GM23338 (cell line): ENCODE data around the gene PPP2R2D. TPM values are rescaled to one million over a fixed set of nuclear protein-coding genes. Genes with fewer than 3 reads are reported as not detected.

Source experiments
- ATAC-seq: fragments of 200-7000 bp; cut with Tn5 transposase; 3 replicates; pipeline ENCODE4 v1.9.1; 2020
- DNase-seq: peaks from one replicate; pipeline ENCODE4 v3.0.0-alpha.2; 2015; ENCODE audit warnings: low spot score
- H2AFZ ChIP-seq: fragments of 200-600 bp; sonication (generic); 2 replicates; pipeline ENCODE4 v1.8.0; 2016; ENCODE audit warnings: antibody characterized with exemption, mild to moderate bottlenecking, moderate library complexity
- H3F3A ChIP-seq: fragments of 200-600 bp; sonication (generic); replicated peaks from 2 replicates; pipeline ENCODE4 v1.8.0; 2017; ENCODE audit warnings: antibody characterized with exemption, mixed run types, low read depth
- H3K27ac ChIP-seq: fragments of 200-600 bp; sonication (generic); 2 replicates; pipeline ENCODE4 v1.6.1; 2016; ENCODE audit warnings: low read depth
- H3K27me3 ChIP-seq: fragments of 200-600 bp; sonication (generic); 2 replicates; pipeline ENCODE4 v1.8.0; 2016; ENCODE audit warnings: mild to moderate bottlenecking, mixed run types, moderate library complexity; ENCODE audit not compliant: insufficient read depth
- H3K36me3 ChIP-seq: fragments of 200-600 bp; sonication (generic); 2 replicates; pipeline ENCODE4 v1.8.0; 2016; ENCODE audit warnings: mild to moderate bottlenecking; ENCODE audit not compliant: insufficient read depth
- H3K4me1 ChIP-seq: fragments of 200-600 bp; sonication (generic); 2 replicates; pipeline ENCODE4 v1.8.0; 2016; ENCODE audit warnings: mild to moderate bottlenecking, moderate library complexity; ENCODE audit not compliant: insufficient read depth
- H3K4me2 ChIP-seq: fragments of 200-600 bp; sonication (generic); 2 replicates; pipeline ENCODE4 v1.7.1; 2017; ENCODE audit warnings: mixed run types
- H3K4me3 ChIP-seq: fragments of 200-600 bp; sonication (generic); 2 replicates; pipeline ENCODE4 v1.6.1; 2016; ENCODE audit warnings: mixed run types
- H3K79me2 ChIP-seq: fragments of 200-600 bp; sonication (generic); replicated peaks from 2 replicates; pipeline ENCODE4 v1.8.0; 2017; ENCODE audit warnings: mild to moderate bottlenecking; ENCODE audit not compliant: insufficient read depth
- H3K9me2 ChIP-seq: fragments of 200-600 bp; sonication (generic); 2 replicates; pipeline ENCODE4 v1.8.0; 2017; ENCODE audit not compliant: insufficient read depth
- H4K20me1 ChIP-seq: fragments of 200-600 bp; sonication (generic); replicated peaks from 2 replicates; pipeline ENCODE4 v1.8.0; 2017; ENCODE audit warnings: mild to moderate bottlenecking; ENCODE audit not compliant: insufficient read depth
- H3K27ac Mint-ChIP-seq: 2 replicates; pipeline ENCODE4 v1.8.0; 2020; ENCODE audit warnings: inconsistent platforms, mild to moderate bottlenecking, moderate library complexity, mixed read lengths
- H3K27me3 Mint-ChIP-seq: 3 replicates; pipeline ENCODE4 v1.8.0; 2022; ENCODE audit warnings: low read depth, mild to moderate bottlenecking, moderate library complexity, mixed read lengths, inconsistent platforms; ENCODE audit not compliant: insufficient read depth, poor library complexity
- H3K36me3 Mint-ChIP-seq: 3 replicates; pipeline ENCODE4 v1.8.0; 2021; ENCODE audit warnings: low read depth, mild to moderate bottlenecking, inconsistent platforms, moderate library complexity, mixed read lengths
- H3K4me1 Mint-ChIP-seq: 3 replicates; pipeline ENCODE4 v1.8.0; 2020; ENCODE audit warnings: mild to moderate bottlenecking, inconsistent platforms, mixed read lengths
- H3K4me3 Mint-ChIP-seq: 3 replicates; pipeline ENCODE4 v1.8.0; 2021; ENCODE audit warnings: moderate library complexity, mild to moderate bottlenecking, inconsistent platforms, mixed read lengths
- H3K9me3 Mint-ChIP-seq: 3 replicates; pipeline ENCODE4 v1.8.0; 2020; ENCODE audit warnings: moderate library complexity, mild to moderate bottlenecking, inconsistent platforms, mixed read lengths
- CREB1 ChIP-seq: fragments of 250-450 bp; sonication (Bioruptor Pico); IDR thresholded peaks from 2 replicates; pipeline ENCODE4 v1.5.0; 2020; ENCODE audit warnings: low read depth, mild to moderate bottlenecking, moderate library complexity
- EZH2 ChIP-seq: fragments of 200-600 bp; sonication (generic); IDR thresholded peaks from one replicate; pipeline ENCODE4 v1.8.0; 2017; ENCODE audit warnings: antibody characterized with exemption, mild to moderate bottlenecking, low read depth; ENCODE audit not compliant: unreplicated experiment
- EZH2phosphoT487 ChIP-seq: fragments of 200-600 bp; sonication (generic); IDR thresholded peaks from one replicate; pipeline ENCODE4 v1.8.1; 2018; ENCODE audit warnings: antibody characterized with exemption; ENCODE audit not compliant: unreplicated experiment
- JUNB ChIP-seq: IDR thresholded peaks from one replicate; pipeline ENCODE4 v1.6.1; 2016; ENCODE audit warnings: antibody characterized with exemption; ENCODE audit not compliant: unreplicated experiment
- NANOG ChIP-seq: IDR thresholded peaks from 2 replicates; pipeline ENCODE4 v1.6.1; 2016; ENCODE audit warnings: antibody characterized with exemption, borderline replicate concordance
- POLR2AphosphoS5 ChIP-seq: IDR thresholded peaks from 2 replicates; pipeline ENCODE4 v1.6.1; 2016; ENCODE audit warnings: antibody characterized with exemption, low read depth
- REST ChIP-seq: IDR thresholded peaks from one replicate; pipeline ENCODE4 v1.6.1; 2018; ENCODE audit warnings: antibody characterized with exemption; ENCODE audit not compliant: unreplicated experiment
- STAT1 ChIP-seq: IDR thresholded peaks from one replicate; pipeline ENCODE4 v1.6.1; 2016; ENCODE audit warnings: antibody characterized with exemption; ENCODE audit not compliant: unreplicated experiment
- ZNF114 ChIP-seq: fragments of 250-450 bp; sonication (Bioruptor Pico); IDR thresholded peaks from 2 replicates; pipeline ENCODE4 v1.5.0; 2020; ENCODE audit warnings: mild to moderate bottlenecking, moderate library complexity
- ZNF462 ChIP-seq: fragments of 250-450 bp; sonication (Bioruptor Pico); IDR thresholded peaks from 2 replicates; pipeline ENCODE4 v1.5.0; 2020; ENCODE audit warnings: mild to moderate bottlenecking, moderate library complexity
- polyA plus RNA-seq: library from polyadenylated mRNA; unstranded; fragments of >200 nt; fragmentation: Nextera tagmentation; extraction: Ambion mirVana; gene quantifications from 2 replicates; pipeline ENCODE4 v1.2.1, GENCODE V29; 2016
- total RNA-seq: library from RNA; depleted of rRNA; stranded (reverse); fragments of >200 nt; shearing (Covaris generic); gene quantifications from 2 replicates; pipeline ENCODE4 v1.2.3, GENCODE V29; 2014
- TF ChIP-seq, protein P1 (sequence below), 2 experiments: fragments of 200-600 bp in 1 of 2; sonication (generic) in 1 of 2; conservative IDR thresholded peaks; 2 replicates each; pipeline versions ENCODE4 v1.5.1 to v1.6.1; 2016 to 2017; ENCODE audit warnings: antibody characterized with exemption in 2 of 2, low read depth in 2 of 2, mild to moderate bottlenecking in 2 of 2, moderate library complexity in 1 of 2
- TF ChIP-seq, protein P2 (sequence below): IDR thresholded peaks from 2 replicates; pipeline ENCODE4 v1.6.1; 2016; ENCODE audit warnings: antibody characterized with exemption

PPP2R2D gene
- total and polyA plus RNA-seq, 2 experiments from 2014 or later = 28.8 to 33.7 TPM

GRCh38 chr10:131935260-131935659 is 34.5 kb downstream of the PPP2R2D start:
- peaks cover 35% of the 10 kb centered on the region for H3K36me3 Mint-ChIP-seq
- H3K79me2 ChIP-seq = peaks cover 77% of the 10 kb centered on the region

More at GRCh38 chr10:131935260-131935659, 34.5 kb downstream of the PPP2R2D start:
- peaks cover 62% of the 10 kb centered on the region for H4K20me1 ChIP-seq
- no peaks in the 10 kb centered on the region; the same call in 1 of the 3 replicates for H3K9me3 Mint-ChIP-seq
- H3K4me2 ChIP-seq = no peak overlapping the region
- peaks cover 22% of the 10 kb centered on the region for H3K4me1 Mint-ChIP-seq
- H3K4me1 ChIP-seq = peaks cover 14% of the 10 kb centered on the region
- H3K36me3 ChIP-seq = peaks cover 11% of the 10 kb centered on the region; the same call in 1 of the 2 replicates
- TF ChIP-seq CREB1 (CRISPR knock-in tag) (no peak), STAT1 (no peak), NANOG (no peak), REST (no peak), EZH2phosphoT487 (no peak), ZNF114 (no peak), ZNF462 (CRISPR knock-in tag) (no peak), JUNB (no peak), POLR2AphosphoS5 (no peak), EZH2 (no peak)
- TF ChIP-seq, protein P1, sequence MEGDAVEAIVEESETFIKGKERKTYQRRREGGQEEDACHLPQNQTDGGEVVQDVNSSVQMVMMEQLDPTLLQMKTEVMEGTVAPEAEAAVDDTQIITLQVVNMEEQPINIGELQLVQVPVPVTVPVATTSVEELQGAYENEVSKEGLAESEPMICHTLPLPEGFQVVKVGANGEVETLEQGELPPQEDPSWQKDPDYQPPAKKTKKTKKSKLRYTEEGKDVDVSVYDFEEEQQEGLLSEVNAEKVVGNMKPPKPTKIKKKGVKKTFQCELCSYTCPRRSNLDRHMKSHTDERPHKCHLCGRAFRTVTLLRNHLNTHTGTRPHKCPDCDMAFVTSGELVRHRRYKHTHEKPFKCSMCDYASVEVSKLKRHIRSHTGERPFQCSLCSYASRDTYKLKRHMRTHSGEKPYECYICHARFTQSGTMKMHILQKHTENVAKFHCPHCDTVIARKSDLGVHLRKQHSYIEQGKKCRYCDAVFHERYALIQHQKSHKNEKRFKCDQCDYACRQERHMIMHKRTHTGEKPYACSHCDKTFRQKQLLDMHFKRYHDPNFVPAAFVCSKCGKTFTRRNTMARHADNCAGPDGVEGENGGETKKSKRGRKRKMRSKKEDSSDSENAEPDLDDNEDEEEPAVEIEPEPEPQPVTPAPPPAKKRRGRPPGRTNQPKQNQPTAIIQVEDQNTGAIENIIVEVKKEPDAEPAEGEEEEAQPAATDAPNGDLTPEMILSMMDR (conservative IDR thresholded peaks at IDR 0.05; ENCODE audit: low read depth in 2 of 2) = no peak
- TF ChIP-seq, protein P2, sequence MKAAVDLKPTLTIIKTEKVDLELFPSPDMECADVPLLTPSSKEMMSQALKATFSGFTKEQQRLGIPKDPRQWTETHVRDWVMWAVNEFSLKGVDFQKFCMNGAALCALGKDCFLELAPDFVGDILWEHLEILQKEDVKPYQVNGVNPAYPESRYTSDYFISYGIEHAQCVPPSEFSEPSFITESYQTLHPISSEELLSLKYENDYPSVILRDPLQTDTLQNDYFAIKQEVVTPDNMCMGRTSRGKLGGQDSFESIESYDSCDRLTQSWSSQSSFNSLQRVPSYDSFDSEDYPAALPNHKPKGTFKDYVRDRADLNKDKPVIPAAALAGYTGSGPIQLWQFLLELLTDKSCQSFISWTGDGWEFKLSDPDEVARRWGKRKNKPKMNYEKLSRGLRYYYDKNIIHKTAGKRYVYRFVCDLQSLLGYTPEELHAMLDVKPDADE = no peak
- no peak overlapping the region for H3K4me3 ChIP-seq
- peaks cover 7% of the 10 kb centered on the region for H3K27me3 Mint-ChIP-seq
- H3F3A ChIP-seq = 0 out of 2 replicates have a peak, but pooled peaks cover 4% of the 10 kb centered on the region
- H3K4me3 Mint-ChIP-seq = no peak overlapping the region
- H3K27ac Mint-ChIP-seq = no peak overlapping the region
- no peak overlapping the region for H3K27ac ChIP-seq
- no peaks in the 10 kb centered on the region for H3K27me3 ChIP-seq
- ATAC-seq (no peak), DNase-seq (no peak)
- H2AFZ ChIP-seq = no peak overlapping the region
- no peaks in the 10 kb centered on the region for H3K9me2 ChIP-seq
